NCI-H2029 treated with DMSO at 0.1 percent for 48 hours (cell line): ENCODE results near the gene HK2.
"Not testable (repeated sequence)": the region's sequence is repeated elsewhere in the genome, so short reads cannot be mapped to it uniquely, and the experiment has no call there.

Experiments
- DNase-seq: peaks from one replicate; lab custom pipeline; 2025; lab: John Stamatoyannopoulos, UW

HK2 gene

DNA sequence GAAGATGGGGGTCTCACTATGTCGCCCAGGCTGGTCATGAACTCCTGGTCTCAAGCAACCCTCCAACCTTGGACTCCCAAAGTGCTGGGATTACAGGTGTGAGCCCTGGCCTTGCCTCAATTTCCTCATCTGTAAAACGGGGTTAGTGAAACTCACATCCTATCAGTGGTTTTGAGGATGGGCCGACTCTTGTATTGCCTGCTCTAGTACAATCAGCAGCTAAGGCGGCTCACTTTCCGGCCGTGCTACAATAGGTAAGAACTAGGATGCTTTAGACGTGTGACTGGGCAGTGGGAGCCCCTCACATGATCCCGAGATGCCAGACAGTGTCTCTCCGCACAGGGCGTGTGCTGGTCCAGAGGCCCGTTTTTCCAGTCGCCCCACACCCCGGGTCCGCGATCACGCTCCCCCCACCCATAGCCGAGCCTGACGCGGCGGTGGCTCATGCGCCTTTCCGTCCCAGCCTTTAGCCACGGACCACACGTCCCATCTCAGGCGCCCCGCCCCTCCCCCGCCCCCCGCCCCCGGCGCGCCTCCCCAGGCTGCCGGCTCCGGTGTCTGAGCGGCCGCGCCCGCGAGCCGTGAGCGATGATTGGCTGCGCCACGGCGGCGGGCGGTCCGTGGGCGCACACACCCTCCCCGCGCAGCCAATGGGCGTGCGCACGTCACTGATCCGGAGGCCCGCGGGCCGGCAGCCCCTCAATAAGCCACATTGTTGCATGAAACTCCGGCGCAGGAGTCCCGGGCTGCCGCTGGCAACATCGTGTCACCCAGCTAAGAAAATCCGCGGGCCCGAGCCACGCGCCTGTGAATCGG is at the start of gene HK2:
Gene HK2, plus strand, starts transcription at position 710 of the 816 bp plus-strand sequence. CDS start 454 bp downstream, outside the sequence.
- DNase-seq = peak; percentile 34

DNA sequence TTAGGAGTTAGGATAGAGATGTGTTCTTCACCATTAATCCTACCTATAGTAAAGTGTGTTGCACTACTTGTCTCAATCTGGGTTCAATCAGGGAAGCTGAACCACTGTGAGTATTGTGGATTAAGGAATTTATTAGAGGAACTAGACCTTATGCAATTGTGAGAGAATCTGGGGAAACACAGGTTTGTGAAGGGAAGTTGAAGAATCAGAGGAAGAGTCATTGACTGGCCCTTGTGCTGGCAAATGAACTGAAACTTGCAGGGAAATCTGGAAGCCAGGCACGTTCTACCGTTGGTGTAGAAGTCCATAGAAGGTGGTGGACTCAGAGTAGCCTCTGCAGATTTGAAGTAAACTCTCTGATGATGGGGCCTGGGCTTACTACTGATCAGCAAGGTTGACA is 44.7 kb upstream of the HK2 start:
- no peak for DNase-seq

DNA sequence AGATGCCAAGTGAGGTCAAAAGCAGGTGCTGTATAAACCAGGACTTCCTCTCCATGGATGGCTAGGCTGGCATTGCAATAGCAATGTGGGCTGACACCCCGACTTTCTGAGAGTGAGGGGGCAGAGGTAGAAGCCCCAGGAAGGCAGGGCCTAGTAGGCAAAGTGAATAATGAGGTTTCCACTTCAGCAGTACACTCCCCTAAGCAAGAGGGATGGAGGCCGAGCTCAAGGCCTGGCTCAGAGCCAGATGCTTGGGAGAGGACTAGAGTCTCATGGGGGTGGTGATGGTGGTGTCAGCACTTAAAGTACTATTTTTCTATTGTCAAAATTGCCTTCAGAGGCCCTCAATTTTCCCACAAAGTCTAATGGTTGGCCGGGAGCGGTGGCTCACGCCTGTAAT is 41.6 kb upstream of the HK2 start:
- DNase-seq = no peak

DNA sequence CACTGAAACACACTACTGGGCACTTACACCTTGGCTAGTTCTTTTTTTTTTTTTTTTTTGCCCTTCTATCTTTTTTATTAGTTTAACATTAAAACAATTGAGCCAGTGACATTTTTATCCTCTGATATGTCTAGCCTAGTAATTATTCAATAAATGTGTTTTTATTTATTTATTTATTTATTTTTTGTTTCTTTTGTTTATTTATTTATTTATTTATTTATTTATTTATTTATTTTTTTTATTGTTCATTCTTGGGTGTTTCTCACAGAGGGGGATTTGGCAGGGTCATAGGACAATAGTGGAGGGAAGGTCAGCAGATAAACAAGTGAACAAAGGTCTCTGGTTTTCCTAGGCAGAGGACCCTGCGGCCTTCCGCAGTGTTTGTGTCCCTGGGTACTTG is 39.0 kb upstream of the HK2 start:
- not testable (repeated sequence) for DNase-seq

DNA sequence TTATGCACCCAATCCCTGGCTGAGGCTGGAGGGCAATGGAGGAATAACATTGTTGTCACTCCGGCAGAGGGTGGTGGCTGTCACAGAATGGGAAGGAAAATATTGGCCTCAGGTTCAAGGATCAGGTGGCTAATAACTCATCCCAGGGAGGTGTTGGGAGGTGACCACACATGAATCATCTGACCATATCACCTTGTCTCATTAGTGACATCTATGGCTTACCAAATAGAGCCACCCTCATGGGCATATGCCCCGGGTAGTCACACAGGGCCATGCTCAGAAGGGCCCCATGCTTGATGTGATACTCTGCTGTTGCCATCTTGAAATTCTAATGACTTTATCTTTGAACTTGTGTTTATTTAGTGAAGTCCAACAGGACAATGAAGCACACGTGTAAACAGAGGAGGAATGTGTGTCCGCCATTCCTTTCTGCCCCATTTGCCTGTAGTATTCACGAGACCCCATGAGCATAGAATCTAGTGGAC is 27.5 kb upstream of the HK2 start:
- no peak for DNase-seq

DNA sequence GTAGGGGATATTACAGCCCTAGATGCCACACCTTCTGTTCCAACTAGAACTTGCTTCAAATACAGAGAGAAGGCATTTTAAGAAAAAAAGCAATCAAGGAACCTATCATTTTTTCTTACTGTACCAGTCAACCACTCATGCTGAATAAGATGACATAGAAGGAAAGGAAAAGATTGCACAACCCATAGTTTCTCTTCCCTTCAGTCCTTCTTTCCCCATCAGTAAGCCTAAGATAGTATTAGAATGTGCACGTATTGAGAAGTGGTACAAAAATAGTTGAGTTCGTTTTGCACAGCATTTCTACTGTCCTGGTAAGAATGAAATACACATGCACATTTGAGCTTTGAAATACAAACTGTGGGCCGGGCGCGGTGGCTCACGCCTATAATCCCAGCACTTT is 27.0 kb upstream of the HK2 start:
- no peak for DNase-seq

DNA sequence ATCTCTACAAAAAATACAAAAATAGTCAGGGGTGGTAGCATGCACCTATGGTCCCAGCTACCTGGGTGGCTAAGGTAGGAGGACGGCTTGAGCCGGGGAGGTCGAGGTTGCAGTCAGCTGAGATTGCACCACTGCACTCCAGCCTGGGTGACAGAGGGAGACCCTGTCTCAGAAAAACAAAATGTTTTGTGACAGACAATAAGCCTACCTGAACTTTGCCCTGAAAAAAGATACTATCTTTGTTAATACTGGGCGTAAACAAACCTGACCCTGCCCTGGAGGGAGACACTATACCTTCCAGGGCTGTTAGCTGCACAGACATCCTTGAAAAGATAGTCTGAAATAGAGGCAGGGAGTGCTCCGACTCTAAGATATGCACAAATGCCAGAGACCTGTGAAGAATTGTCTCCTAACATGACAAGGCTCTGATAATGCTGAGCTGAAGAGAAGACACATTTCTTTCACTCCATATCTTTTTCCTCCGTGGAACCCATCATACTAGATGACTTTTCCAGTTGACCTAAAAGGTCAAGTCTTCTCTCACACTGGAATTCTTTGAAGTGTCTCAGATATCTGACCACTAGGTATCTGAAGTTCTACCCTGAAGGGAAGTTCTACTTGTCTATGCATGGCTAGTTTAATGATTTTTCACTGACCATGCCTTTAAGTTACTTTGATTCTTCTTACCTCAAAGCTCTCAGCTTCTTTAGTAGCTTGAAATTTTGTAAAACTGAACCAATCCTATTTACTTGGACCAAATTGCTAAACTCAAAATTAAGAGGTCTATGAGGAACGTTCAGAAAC is 20.9 kb upstream of the HK2 start:
- no peak for DNase-seq

DNA sequence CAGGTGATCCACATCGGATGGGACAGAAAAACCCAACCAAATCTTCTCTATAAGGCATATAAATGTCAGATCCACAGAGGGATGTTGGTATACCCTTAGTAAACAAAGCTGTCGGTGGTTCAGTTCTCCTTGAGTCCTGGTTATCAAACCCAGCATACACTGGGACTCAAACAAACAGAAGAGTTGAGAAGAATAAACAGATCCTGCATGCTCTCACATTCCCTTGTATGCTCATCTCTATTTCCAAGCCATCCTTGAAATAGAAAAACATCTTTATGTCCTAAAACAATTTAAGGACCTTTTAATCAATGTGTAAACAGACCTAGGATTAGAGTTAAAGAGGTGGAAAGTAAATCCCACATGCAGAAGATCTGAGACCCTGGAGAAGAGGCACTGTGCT is 19.8 kb upstream of the HK2 start:
- no peak for DNase-seq

DNA sequence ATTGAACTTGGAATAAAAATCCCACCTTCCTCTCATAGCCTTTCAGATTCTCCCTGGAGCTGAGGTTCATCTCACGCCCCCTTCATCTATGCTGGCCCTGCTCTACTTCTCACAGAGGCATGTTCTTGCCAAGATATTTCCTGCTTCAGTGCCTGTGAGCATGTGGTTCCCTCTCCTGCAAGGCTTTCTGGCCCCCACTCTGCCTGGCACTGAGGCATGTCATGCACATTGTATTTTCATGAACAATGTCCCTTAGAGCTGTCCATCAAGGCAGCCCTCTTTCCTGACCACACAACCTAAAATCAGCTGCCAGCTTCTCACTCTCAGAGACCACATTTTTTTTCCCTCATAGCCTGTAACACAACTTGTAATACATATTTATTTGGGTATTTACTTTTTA is 18.0 kb upstream of the HK2 start:
- DNase-seq = no peak

DNA sequence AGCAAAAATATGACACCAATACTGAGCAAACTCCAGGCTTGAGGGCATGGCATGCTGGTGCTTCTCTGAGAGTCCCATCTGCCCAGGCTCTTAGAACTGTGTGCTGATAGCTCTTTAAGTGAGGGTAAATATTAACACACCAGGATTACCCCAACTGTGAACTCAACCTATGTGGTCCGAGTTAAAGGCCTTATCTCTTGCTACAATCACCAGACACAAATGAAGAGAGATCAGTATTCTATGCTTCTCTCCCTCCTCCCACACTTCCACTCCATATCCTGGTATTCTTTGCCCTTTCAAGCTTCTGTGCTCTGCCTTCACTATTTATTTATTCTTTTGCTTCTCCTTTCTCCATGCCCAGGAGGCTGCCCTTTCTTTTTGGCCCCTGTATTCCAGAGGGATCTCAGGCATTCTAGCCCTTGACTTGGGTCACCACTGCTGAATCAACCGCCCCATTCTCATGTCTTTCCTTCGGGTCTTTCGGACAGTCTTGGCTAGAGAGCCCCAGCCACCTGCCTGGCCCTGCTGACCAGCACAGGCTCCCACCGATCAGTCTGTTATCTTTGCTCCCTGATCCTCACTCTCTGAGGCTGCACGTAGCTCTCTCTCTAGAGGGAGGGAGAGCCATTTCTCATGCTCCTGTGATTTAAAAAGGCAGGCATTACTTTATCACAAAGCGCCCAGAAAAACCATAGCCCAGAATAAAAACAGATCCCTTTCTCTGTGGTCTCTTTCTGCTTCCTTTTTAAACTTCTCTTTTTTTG is 17.2 kb upstream of the HK2 start:
- peak; percentile 49 for DNase-seq

DNA sequence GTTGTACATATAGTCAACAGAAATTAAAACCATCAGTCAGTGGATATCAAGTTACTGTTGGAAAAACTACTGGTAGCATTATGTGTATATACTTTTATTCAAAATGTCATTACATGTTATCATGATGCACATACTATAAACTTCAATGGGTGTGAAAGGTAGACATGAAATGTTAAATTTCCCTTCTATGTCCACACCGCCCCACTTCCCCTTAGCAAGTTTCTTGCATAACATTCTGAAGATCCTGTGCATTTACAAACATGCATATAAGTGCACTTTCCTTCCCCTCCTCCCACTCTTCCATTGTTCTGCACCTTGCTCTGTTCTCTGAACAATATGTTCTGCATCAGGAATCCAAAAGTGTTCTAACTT is 16.6 kb upstream of the HK2 start:
- DNase-seq = no peak

DNA sequence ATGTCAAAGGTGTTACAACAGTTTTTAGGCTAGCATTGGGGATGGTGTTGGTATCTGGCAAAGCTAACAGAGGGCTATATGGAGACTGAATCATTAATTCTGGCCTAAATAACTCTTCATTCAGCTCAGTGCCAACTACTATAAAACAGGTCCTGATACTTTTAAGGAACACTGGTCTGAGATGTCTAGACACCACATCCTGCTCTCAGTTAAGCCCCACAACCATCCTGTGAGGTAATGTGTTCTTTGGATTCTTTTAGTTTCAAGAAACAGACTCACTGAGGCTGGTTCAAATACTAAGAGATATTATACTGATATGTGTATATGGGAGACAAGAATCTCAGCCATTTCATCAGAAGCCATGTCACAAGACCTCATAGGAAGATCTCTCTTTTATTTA is 14.2 kb upstream of the HK2 start:
- no peak for DNase-seq

DNA sequence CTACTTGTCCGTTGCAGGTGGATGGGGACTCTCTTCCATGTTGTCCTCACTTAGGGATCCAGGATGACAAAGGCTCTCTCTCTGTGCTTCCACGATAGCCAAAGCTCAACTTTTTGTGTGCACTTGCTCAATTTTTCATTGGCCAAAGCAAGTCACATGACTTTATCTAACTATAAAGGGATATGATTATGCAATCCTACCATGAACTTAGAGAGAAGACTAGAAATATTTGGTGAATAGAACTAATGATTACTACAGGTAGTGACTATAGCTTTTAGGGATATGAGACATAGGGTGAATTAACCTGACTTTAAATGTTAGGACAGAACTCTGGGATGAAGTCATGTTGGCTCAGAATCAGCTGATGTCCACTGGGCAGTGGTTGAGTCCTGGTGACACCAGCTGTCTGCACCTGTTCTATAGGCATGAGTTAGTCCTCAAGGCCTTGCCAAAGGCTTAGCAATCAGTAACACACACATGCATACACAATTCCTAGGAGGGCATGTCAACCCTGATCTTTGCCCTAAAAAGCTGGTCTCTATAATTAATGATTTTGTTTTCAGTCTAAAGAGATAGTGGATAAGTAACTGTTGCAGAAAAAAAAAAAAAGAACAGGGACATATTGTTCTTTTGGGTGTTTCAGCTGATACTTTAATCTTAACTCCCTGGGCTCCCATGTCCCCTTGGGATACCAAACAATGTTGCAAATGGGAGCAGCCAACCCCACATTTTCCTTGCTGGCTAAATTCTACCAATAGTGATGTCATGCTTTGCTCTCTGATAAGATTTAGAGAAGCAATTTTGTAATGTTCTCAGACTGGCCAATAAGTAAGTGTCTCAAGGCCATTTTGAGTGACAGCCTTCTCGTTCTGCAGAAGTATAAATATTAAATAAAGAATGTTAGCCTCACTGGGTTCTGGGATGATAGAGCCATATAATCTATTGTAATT is 12.5 kb upstream of the HK2 start:
- no peak for DNase-seq

DNA sequence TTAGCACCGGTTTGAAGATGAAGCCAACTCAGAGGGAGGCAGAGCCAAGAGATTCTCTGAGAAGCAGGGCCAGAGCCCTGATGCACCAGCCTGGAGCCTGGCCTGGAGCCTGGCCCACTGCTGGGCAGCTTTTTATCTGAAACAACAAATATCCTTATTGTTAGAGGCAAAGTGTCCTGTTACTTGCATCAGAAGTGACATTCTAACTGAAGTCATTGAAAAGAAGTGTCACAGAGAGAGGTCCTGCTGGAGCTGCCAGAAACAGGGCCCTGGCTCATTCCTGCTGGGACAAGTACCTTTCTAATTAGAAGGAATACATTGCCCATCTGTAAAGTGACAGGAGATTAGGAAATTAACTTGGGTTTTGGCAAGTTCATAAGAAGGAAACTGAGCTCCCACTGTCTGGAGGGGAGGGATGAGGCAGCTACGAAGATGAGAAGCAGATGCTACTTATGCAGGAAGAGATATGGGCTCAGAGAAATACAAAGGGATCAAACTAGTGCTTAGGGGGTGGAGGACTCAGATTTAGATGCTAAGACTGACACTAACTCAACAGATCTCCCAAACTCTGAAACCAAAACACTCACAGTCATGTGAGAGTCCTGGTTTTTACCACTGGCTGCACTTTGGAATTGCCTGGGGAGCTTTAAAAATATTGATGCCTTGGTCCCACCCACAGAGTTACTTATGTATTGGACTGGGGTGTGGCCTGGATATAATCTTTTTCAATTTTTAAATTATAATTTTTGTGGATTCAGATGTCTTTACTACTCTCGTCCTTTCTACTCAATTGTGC is 11.0 kb upstream of the HK2 start:
- DNase-seq = no peak

DNA sequence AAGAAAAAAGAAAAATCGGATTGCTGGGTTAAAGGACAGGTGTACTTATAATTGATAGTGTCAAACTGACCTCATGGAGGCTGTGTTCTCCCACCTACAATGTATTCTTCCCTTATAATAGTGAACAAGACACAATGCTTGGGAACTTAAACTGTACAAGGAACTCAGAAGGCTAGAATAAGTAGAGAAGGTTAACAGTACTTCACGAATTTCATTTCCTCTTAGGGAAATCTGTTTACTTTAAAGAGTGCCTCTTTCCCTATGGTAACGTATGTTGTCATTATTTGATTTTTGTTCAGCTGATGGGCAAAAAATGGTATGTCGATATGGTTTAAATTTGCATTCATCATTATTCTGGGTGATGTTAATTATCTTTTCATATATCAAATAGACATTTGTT is 9.2 kb upstream of the HK2 start:
- DNase-seq = no peak

DNA sequence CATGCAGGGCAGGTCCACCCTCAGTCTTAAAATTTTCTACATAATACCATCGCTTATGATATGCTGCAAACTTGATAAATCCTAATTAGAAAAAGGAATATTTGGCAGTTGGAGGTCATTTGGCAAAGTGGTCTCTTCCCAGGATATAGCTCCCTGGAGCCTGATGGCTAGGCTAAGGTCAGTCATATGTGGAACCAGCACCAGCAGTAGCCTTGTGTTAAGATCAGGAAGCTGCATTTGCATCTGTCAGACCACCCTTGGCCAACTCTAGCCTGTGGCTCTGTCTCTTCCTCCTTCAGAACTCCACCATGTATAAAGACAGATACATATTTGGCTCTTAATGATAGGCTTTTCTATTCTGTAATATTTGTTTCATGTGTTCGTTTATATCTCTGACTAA is 5.4 kb upstream of the HK2 start:
- no peak for DNase-seq

DNA sequence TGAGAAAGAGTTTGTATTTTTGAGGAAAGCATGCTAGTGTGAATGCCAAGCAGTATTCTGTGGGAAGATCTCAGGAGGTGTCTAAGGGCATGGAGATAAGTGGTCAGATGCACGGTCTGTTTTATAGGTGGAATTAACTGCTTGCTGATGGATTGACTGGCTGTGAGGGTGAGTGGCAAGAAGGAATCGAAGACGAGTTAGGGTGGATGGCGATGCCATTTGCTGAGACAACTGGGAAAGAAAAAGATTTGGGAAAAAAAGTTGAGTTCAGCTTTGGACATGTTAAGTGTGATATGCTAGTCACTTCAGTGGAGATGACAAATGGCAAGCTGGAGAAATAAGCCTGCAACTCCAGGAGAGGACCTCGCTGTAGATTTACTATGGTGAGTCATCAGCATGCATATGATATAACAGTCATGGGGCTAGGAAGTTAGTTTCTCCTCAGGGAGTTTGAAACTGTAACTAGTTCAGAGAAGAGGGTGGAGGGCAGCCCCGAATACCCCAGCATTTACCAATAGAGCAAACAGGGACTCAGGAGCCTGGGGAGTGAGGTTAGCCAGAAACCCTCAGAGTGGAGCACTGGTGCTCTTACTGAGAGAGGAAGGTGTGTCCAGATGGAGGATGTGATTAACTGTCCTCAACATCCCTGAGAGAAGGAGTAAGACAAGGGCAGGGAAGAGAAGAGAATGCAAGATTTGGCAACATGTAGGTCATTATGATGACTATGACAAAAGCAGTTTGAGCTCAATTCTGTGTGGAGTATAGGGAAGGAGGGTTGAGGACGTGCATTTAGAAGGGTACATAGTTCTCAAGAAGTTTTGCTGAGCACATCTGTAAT is 2.0 kb upstream of the HK2 start:
- DNase-seq = no peak

DNA sequence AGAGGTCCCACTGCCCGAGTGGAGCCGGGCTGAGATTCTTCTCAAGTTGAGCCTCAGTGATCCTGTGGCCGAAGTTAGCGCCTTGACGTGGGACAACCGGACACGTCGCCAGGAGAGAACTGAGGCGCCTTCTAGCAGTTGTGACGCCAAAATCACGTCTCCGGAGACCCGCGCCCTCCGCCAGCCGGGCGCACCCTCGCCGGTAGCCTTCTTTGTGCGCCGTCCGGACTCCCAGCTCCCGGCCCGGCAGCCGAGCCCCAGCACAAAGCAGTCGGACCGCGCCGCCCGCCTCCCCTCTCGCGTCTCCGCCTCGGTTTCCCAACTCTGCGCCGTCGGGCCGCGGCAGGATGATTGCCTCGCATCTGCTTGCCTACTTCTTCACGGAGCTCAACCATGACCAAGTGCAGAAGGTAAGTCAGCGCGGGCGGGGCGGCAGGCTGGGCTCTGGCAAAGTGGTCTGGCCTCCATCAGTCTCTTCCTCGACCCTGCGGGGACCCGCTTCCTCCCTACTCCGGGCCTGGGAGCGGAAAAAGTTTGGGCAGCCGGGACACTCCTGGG is 386 bp downstream of the HK2 start:
- DNase-seq = not testable (repeated sequence)
